ENCODE measurements around the gene UBD. TPM values are rescaled to one million over a fixed set of nuclear protein-coding genes. Genes with fewer than 3 reads are reported as not detected.

Gene UBD
- 5.1 and 6.2 TPM in 2 replicates for total RNA-seq (2014; rRNA removed; shearing (Covaris generic); ENCODE audit: low replicate concordance)

- DNase-seq (ENCODE audit: low read depth), result peak; percentile 23
- in situ Hi-C loops (cut with HindIII; ENCODE audit: low pct_unique_long_range_greater_than_20kb, low sequenced_read_pairs), result no loop called here
Observed at GRCh38 chr6:29559524-29560287, at the start of gene UBD. Gene UBD, minus strand, starts transcription at chr6:29559732. Its CDS starts 31 bp downstream, at chr6:29559701.

- in situ Hi-C loops (cut with HindIII; ENCODE audit: low pct_unique_long_range_greater_than_20kb, low sequenced_read_pairs), result no loop called here
- no peak for DNase-seq (ENCODE audit: low read depth)
Observed at GRCh38 chr6:29608131-29608530, 48.6 kb upstream of the UBD start.

- no peak for DNase-seq (ENCODE audit: low read depth)
- in situ Hi-C loops (cut with HindIII; ENCODE audit: low pct_unique_long_range_greater_than_20kb, low sequenced_read_pairs), result no loop called here
Observed at GRCh38 chr6:29603930-29604329, 44.4 kb upstream of the UBD start.

- in situ Hi-C loops (cut with HindIII; ENCODE audit: low pct_unique_long_range_greater_than_20kb, low sequenced_read_pairs), result no loop called here
- DNase-seq (ENCODE audit: low read depth), result no peak
Observed at GRCh38 chr6:29603456-29603855, 43.9 kb upstream of the UBD start.

GRCh38 chr6:29602564-29603361 lies 43.2 kb upstream of the UBD start:
- in situ Hi-C loops (cut with HindIII; ENCODE audit: low pct_unique_long_range_greater_than_20kb, low sequenced_read_pairs), result no loop called here
- DNase-seq (ENCODE audit: low read depth), result peak; percentile 27

GRCh38 chr6:29598172-29598747 lies 38.7 kb upstream of the UBD start:
- in situ Hi-C loops (cut with HindIII; ENCODE audit: low pct_unique_long_range_greater_than_20kb, low sequenced_read_pairs), result no loop called here

GRCh38 chr6:29597184-29597583 lies 37.7 kb upstream of the UBD start:
- no peak for DNase-seq (ENCODE audit: low read depth)
- in situ Hi-C loops (cut with HindIII; ENCODE audit: low pct_unique_long_range_greater_than_20kb, low sequenced_read_pairs), result no loop called here

More at GRCh38 chr6:29598172-29598747, 38.7 kb upstream of the UBD start:
- DNase-seq (ENCODE audit: low read depth), result no peak

- in situ Hi-C loops (cut with HindIII; ENCODE audit: low pct_unique_long_range_greater_than_20kb, low sequenced_read_pairs), result no loop called here
- no peak for DNase-seq (ENCODE audit: low read depth)
Observed at GRCh38 chr6:29596381-29596900, 36.9 kb upstream of the UBD start.

GRCh38 chr6:29593199-29593855 lies 33.8 kb upstream of the UBD start:
- DNase-seq (ENCODE audit: low read depth), result no peak
- in situ Hi-C loops (cut with HindIII; ENCODE audit: low pct_unique_long_range_greater_than_20kb, low sequenced_read_pairs), result no loop called here

- in situ Hi-C loops (cut with HindIII; ENCODE audit: low pct_unique_long_range_greater_than_20kb, low sequenced_read_pairs), result no loop called here
- no peak for DNase-seq (ENCODE audit: low read depth)
Observed at GRCh38 chr6:29591677-29592076, 32.1 kb upstream of the UBD start.

GRCh38 chr6:29590218-29590808 lies 30.8 kb upstream of the UBD start:
- DNase-seq (ENCODE audit: low read depth), result no peak
- in situ Hi-C loops (cut with HindIII; ENCODE audit: low pct_unique_long_range_greater_than_20kb, low sequenced_read_pairs), result no loop called here

GRCh38 chr6:29589423-29590048 lies 30.0 kb upstream of the UBD start:
- in situ Hi-C loops (cut with HindIII; ENCODE audit: low pct_unique_long_range_greater_than_20kb, low sequenced_read_pairs), result no loop called here
- DNase-seq (ENCODE audit: low read depth), result peak; percentile 30

- in situ Hi-C loops (cut with HindIII; ENCODE audit: low pct_unique_long_range_greater_than_20kb, low sequenced_read_pairs), result no loop called here
- DNase-seq (ENCODE audit: low read depth), result no peak
Observed at GRCh38 chr6:29584821-29585220, 25.3 kb upstream of the UBD start, which contains the start of gene OR2H2. Gene OR2H2, plus strand, starts transcription at chr6:29585121. Its CDS starts 2,824 bp downstream, at chr6:29587945.

- in situ Hi-C loops (cut with HindIII; ENCODE audit: low pct_unique_long_range_greater_than_20kb, low sequenced_read_pairs), result no loop called here
Observed at GRCh38 chr6:29577544-29577943, 18.0 kb upstream of the UBD start.

GRCh38 chr6:29576056-29576455 lies 16.5 kb upstream of the UBD start:
- in situ Hi-C loops (cut with HindIII; ENCODE audit: low pct_unique_long_range_greater_than_20kb, low sequenced_read_pairs), result no loop called here
- DNase-seq (ENCODE audit: low read depth), result no peak

More at GRCh38 chr6:29577544-29577943, 18.0 kb upstream of the UBD start:
- no peak for DNase-seq (ENCODE audit: low read depth)

- no peak for DNase-seq (ENCODE audit: low read depth)
Observed at GRCh38 chr6:29567991-29568390, 8.5 kb upstream of the UBD start.

GRCh38 chr6:29567541-29567940 lies 8.0 kb upstream of the UBD start:
- DNase-seq (ENCODE audit: low read depth), result no peak
- in situ Hi-C loops (cut with HindIII; ENCODE audit: low pct_unique_long_range_greater_than_20kb, low sequenced_read_pairs), result no loop called here

More at GRCh38 chr6:29567991-29568390, 8.5 kb upstream of the UBD start:
- in situ Hi-C loops (cut with HindIII; ENCODE audit: low pct_unique_long_range_greater_than_20kb, low sequenced_read_pairs), result no loop called here

All from Caki2 (cell line).